AG09309 (cell line): ENCODE measurements around the gene CHP1.
A peak's percentile ranks its signal among the peaks of the same experiment; 100 is the strongest.
"Not testable (repeated sequence)": the region's sequence is repeated elsewhere in the genome, so short reads cannot be mapped to it uniquely, and the experiment has no call there.

ENCODE experiments used
- DNase-seq: peaks from one replicate; pipeline ENCODE4 v3.0.0-alpha.2; 2010; ENCODE audit warnings: low read depth
- H3K4me3 ChIP-seq: 2 replicates; pipeline ENCODE4 v1.5.1; 2011; ENCODE audit warnings: mild to moderate bottlenecking, low read depth, low read length, moderate library complexity; ENCODE audit not compliant: control insufficient read depth
- CTCF ChIP-seq: IDR thresholded peaks from 2 replicates; pipeline ENCODE4 v1.5.1; 2011; ENCODE audit warnings: mild to moderate bottlenecking, low read depth, low read length, inconsistent platforms; ENCODE audit not compliant: insufficient read depth, control insufficient read depth; ENCODE audit errors: missing control alignments

Gene CHP1

GRCh38 chr15:41263891-41264351, 32.9 kb downstream of the CHP1 start:
- TF ChIP-seq CTCF, result no peak
- H3K4me3 ChIP-seq, result no peak overlapping the region
- DNase-seq, result no peak

GRCh38 chr15:41269887-41270286, 38.8 kb downstream of the CHP1 start:
- no peak overlapping the region for H3K4me3 ChIP-seq
- no peak for DNase-seq
- TF ChIP-seq CTCF, result no peak

GRCh38 chr15:41276831-41277230, 45.8 kb downstream of the CHP1 start:
- no peak overlapping the region for H3K4me3 ChIP-seq
- no peak for DNase-seq
- no peak for TF ChIP-seq CTCF

- H3K4me3 ChIP-seq, result no peak overlapping the region
- no peak for DNase-seq
- no peak for TF ChIP-seq CTCF
These were observed 47.3 kb downstream of the CHP1 start for GRCh38 chr15:41278319-41278718.

GRCh38 chr15:41279535-41280283, 48.6 kb downstream of the CHP1 start:
- DNase-seq, result no peak
- no peak for TF ChIP-seq CTCF
- H3K4me3 ChIP-seq, result no peak overlapping the region

- TF ChIP-seq CTCF, result no peak
- H3K4me3 ChIP-seq, result no peak overlapping the region
- DNase-seq, result peak; percentile 69
These were observed 50.2 kb downstream of the CHP1 start for GRCh38 chr15:41281236-41281635.

- H3K4me3 ChIP-seq, DNase-seq: not testable (repeated sequence)
These were observed 51.4 kb downstream of the CHP1 start for GRCh38 chr15:41282436-41282835.

- DNase-seq, result not testable (repeated sequence)
- peak overlapping the region; percentile 15 for H3K4me3 ChIP-seq
These were observed 52.0 kb downstream of the CHP1 start for GRCh38 chr15:41282980-41283652.
